Measurements from ENCODE around the gene KRTAP10-11.

- no peak for TF ChIP-seq CTCF (conservative IDR thresholded peaks at IDR 0.05; ENCODE audit: low read depth in 2 of 2)
- no peak for TF ChIP-seq POLR2AphosphoS5 (IDR thresholded peaks at IDR 0.05; ENCODE audit: low read depth)
- TF ChIP-seq ETS1 (IDR thresholded peaks at IDR 0.05): no peak
- TF ChIP-seq REST (IDR thresholded peaks at IDR 0.05; ENCODE audit: unreplicated experiment): no peak
- no peak for TF ChIP-seq EZH2 (IDR thresholded peaks at IDR 0.05; ENCODE audit: low read depth, unreplicated experiment)
- TF ChIP-seq CREB1 (CRISPR knock-in tag; IDR thresholded peaks at IDR 0.05; ENCODE audit: low read depth): no peak
- TF ChIP-seq EZH2phosphoT487 (IDR thresholded peaks at IDR 0.05; ENCODE audit: unreplicated experiment): no peak
- TF ChIP-seq ZNF331 (CRISPR knock-in tag; IDR thresholded peaks at IDR 0.05; ENCODE audit: low read depth): no peak
- TF ChIP-seq JUNB (IDR thresholded peaks at IDR 0.05; ENCODE audit: unreplicated experiment): no peak
- no peak for TF ChIP-seq ZNF114 (CRISPR knock-in tag; IDR thresholded peaks at IDR 0.05)
- no peak for TF ChIP-seq ZNF462 (CRISPR knock-in tag; IDR thresholded peaks at IDR 0.05)
Observed at GRCh38 chr21:44616591-44616926, 29.7 kb upstream of the KRTAP10-11 start.

Measured in GM23338 (cell line).